HepG2 (cell line): Measurements from ENCODE around the gene S1PR5. TPM values are rescaled to one million over a fixed set of nuclear protein-coding genes. Genes with fewer than 3 reads are reported as not detected.
A peak's percentile ranks its signal among the peaks of the same experiment; 100 is the strongest.

Experiments used
- ATAC-seq: fragments of 200-7000 bp; cut with Tn5 transposase; 3 replicates; pipeline ENCODE4 v1.9.1; 2020; ENCODE audit warnings: mild to moderate bottlenecking, moderate library complexity
- BruUV-seq: library from RNA; stranded (reverse); fragments of 400-500 nt; replicated peaks from 2 replicates; lab custom pipeline; 2021; lab: Mats Ljungman, UMichigan
- CTCF ChIA-PET: fragments of 300-600 bp; formaldehyde crosslinking; extraction: SDS; loops from one replicate; lab custom pipeline; 2021; ENCODE audit warnings: low total read pairs, inconsistent platforms, low intra/inter-chr PET ratio; lab: Yijun Ruan, JAX
- POLR2A ChIA-PET: fragments of 350-600 bp; sonication (Branson Sonifier 250); formaldehyde crosslinking; loops from one replicate; lab custom pipeline; 2020; ENCODE audit warnings: antibody characterized with exemption, inconsistent platforms; lab: Yijun Ruan, JAX
- DNase-seq: peaks from one replicate; pipeline ENCODE4 v3.0.0-alpha.2; 2015; ENCODE audit warnings: low spot score
- FAIRE-seq: peaks from 3 replicates; lab custom pipeline; 2011; peaks lifted over from hg19 to GRCh38; lab: Jason Lieb, UNC
- H2AFZ ChIP-seq: one replicate; pipeline ENCODE4 v1.6.1; 2011; ENCODE audit warnings: low read length, inconsistent platforms
- H3K27ac ChIP-seq: fragments of 300-600 bp; 3 replicates; pipeline ENCODE4 v1.8.0; 2011; ENCODE audit warnings: mixed run types, mild to moderate bottlenecking, mixed read lengths, low read length, inconsistent platforms; ENCODE audit not compliant: insufficient read depth; ENCODE audit errors: extremely low read length
- H3K27me3 ChIP-seq, 2 experiments: fragments of 200-600 bp in 1 of 2; 2 replicates in 1 of 2; 3 replicates in 1 of 2; pipeline versions ENCODE4 v1.6.0 to v1.8.0; 2011; ENCODE audit warnings: low read length in 2 of 2, mild to moderate bottlenecking in 2 of 2, moderate library complexity in 2 of 2, inconsistent platforms in 1 of 2; ENCODE audit not compliant: insufficient read depth in 2 of 2, control insufficient read depth in 1 of 2
- H3K36me3 ChIP-seq, 2 experiments: fragments of 200-600 bp in 1 of 2; replicated peaks in 1 of 2; 2 replicates in 1 of 2; 3 replicates in 1 of 2; pipeline versions ENCODE4 v1.5.1 to v1.8.0; 2011; ENCODE audit warnings: low read length in 2 of 2, inconsistent platforms in 1 of 2; ENCODE audit not compliant: insufficient read depth in 2 of 2, control insufficient read depth in 1 of 2
- H3K4me1 ChIP-seq: 2 replicates; pipeline ENCODE4 v1.5.1; 2012; ENCODE audit warnings: low read length, inconsistent platforms; ENCODE audit not compliant: insufficient read depth
- H3K4me2 ChIP-seq: 2 replicates; pipeline ENCODE4 v1.6.0; 2011; ENCODE audit warnings: low read depth, low read length, inconsistent platforms
- H3K4me3 ChIP-seq, 3 experiments: fragments of 200-600 bp in 1 of 3; sonication (generic), shearing (Covaris generic) in 1 of 3; replicated peaks in 1 of 3; 2 replicates each; pipeline ENCODE4 v1.5.1; 2011 to 2016; ENCODE audit warnings: low read length in 3 of 3, inconsistent platforms in 2 of 3, low read depth in 2 of 3, mild to moderate bottlenecking in 2 of 3, control low read depth in 1 of 3, mixed read lengths in 1 of 3; ENCODE audit not compliant: insufficient read depth in 1 of 3
- H3K79me2 ChIP-seq: one replicate; pipeline ENCODE4 v1.6.1; 2011; ENCODE audit warnings: low read length, inconsistent platforms; ENCODE audit not compliant: insufficient read depth
- H3K9ac ChIP-seq: 2 replicates; pipeline ENCODE4 v1.6.0; 2011; ENCODE audit warnings: mild to moderate bottlenecking, low read depth, low read length, inconsistent platforms; ENCODE audit not compliant: insufficient read depth
- H3K9me3 ChIP-seq: 2 replicates; pipeline ENCODE4 v1.5.1; 2012; ENCODE audit warnings: mild to moderate bottlenecking, low read length
- H4K20me1 ChIP-seq: 2 replicates; pipeline ENCODE4 v1.6.0; 2011; ENCODE audit warnings: inconsistent platforms, mild to moderate bottlenecking, low read length, moderate library complexity; ENCODE audit not compliant: insufficient read depth
- AHR ChIP-seq: IDR thresholded peaks from 2 replicates; pipeline ENCODE4 v1.6.1; 2018; ENCODE audit warnings: missing genetic modification reagents, missing compliant biosample characterization
- JUN ChIP-seq: sonication (generic); formaldehyde crosslinking; IDR thresholded peaks from 2 replicates; pipeline ENCODE4 v1.4.0; 2020; ENCODE audit warnings: mild to moderate bottlenecking, missing genetic modification reagents
- KAT8 ChIP-seq: IDR thresholded peaks from 2 replicates; pipeline ENCODE4 v1.6.1; 2016; ENCODE audit warnings: missing genetic modification reagents, missing compliant biosample characterization
- RXRA ChIP-seq: sonication (generic); formaldehyde crosslinking; IDR thresholded peaks from 2 replicates; pipeline ENCODE4 v1.5.1; 2020; ENCODE audit warnings: missing genetic modification reagents
- STAG1 ChIP-seq: sonication (generic); formaldehyde crosslinking; IDR thresholded peaks from 2 replicates; pipeline ENCODE4 v1.4.0; 2020; ENCODE audit warnings: missing genetic modification reagents
- STAT5B ChIP-seq: sonication (generic); formaldehyde crosslinking; IDR thresholded peaks from 2 replicates; pipeline ENCODE4 v1.4.0; 2020; ENCODE audit warnings: missing genetic modification reagents
- ZNF20 ChIP-seq: sonication (generic); formaldehyde crosslinking; IDR thresholded peaks from 2 replicates; pipeline ENCODE4 v1.4.0; 2020; ENCODE audit warnings: mild to moderate bottlenecking, moderate library complexity, missing genetic modification reagents
- ZSCAN29 ChIP-seq: sonication (generic); formaldehyde crosslinking; conservative IDR thresholded peaks from 2 replicates; pipeline ENCODE4 v1.4.0; 2020; ENCODE audit warnings: mild to moderate bottlenecking, missing genetic modification reagents
- WGBS: methylation state at CpG from one replicate; pipeline ENCODE4 v1.1.6; 2017; ENCODE audit warnings: low lambda C conversion rate; 5-methylcytosine and 5-hydroxymethylcytosine counted together
- in situ Hi-C: cut with HindIII; loops from 2 replicates; pipeline ENCODE4 v1.10.0; 2017; ENCODE audit warnings: low pct_unique_long_range_greater_than_20kb; ENCODE audit not compliant: extremely low pct_ligation_motif_present
- intact Hi-C: fragments of 100-400 bp; cut with micrococcal nuclease; formaldehyde crosslinking; loops from one replicate; pipeline ENCODE4 v1.10.0; 2022; ENCODE audit not compliant: unreplicated experiment
- polyA plus RNA-seq, 8 experiments: library from polyadenylated mRNA; depleted of rRNA in 3 of 8; stranded (reverse) in 7 of 8; unstranded in 1 of 8; fragments of >200 nt; fragmentation: Illumina TruSeq in 4 of 8; extraction: Trizol in 4 of 8; gene quantifications; 2 replicates each; pipeline versions ENCODE4 v1.2.1 to v1.2.3, GENCODE V29; 2011 to 2016; ENCODE audit warnings: low read depth in 4 of 8, missing spikeins in 1 of 8, mixed read lengths in 1 of 8; ENCODE audit not compliant: insufficient read depth in 1 of 8
- total RNA-seq, 5 experiments: library from RNA; depleted of rRNA; stranded (reverse); fragments of >200 nt; fragmentation: Illumina TruSeq; extraction: Trizol; gene quantifications; 2 replicates each; pipeline ENCODE4 v1.2.3, GENCODE V29; 2016; ENCODE audit warnings: low read depth in 1 of 5
- TF ChIP-seq, protein P1 (sequence below): sonication (generic); formaldehyde crosslinking; IDR thresholded peaks from 2 replicates; pipeline ENCODE4 v1.4.0; 2020; ENCODE audit warnings: missing genetic modification reagents
- TF ChIP-seq, protein P2 (sequence below): sonication (generic); formaldehyde crosslinking; IDR thresholded peaks from 2 replicates; pipeline ENCODE4 v1.5.0; 2020; ENCODE audit warnings: missing genetic modification reagents
- TF ChIP-seq, protein P3 (sequence below): sonication (generic); formaldehyde crosslinking; IDR thresholded peaks from 2 replicates; pipeline ENCODE4 v1.4.0; 2020; ENCODE audit warnings: missing genetic modification reagents, mild to moderate bottlenecking, borderline replicate concordance
- TF ChIP-seq, protein P4 (sequence below), 2 experiments: sonication (generic) in 1 of 2; formaldehyde crosslinking in 1 of 2; IDR thresholded peaks; 2 replicates each; pipeline versions ENCODE4 v1.5.1 to v1.6.1; 2011 to 2020; ENCODE audit warnings: borderline replicate concordance in 1 of 2, low read depth in 1 of 2, low read length in 1 of 2, mild to moderate bottlenecking in 1 of 2, missing genetic modification reagents in 1 of 2, moderate library complexity in 1 of 2
- TF ChIP-seq, protein P5 (sequence below): sonication (generic); formaldehyde crosslinking; IDR thresholded peaks from 2 replicates; pipeline ENCODE4 v1.8.0; 2022; ENCODE audit warnings: mild to moderate bottlenecking, missing genetic modification reagents, moderate library complexity

Gene S1PR5
- total and polyA plus RNA-seq, 2 of the 13 experiments (the other 11 are each of a cell fraction or from before 2014, with no cell fraction given), result 0.04 TPM; not detected in 1

DNA sequence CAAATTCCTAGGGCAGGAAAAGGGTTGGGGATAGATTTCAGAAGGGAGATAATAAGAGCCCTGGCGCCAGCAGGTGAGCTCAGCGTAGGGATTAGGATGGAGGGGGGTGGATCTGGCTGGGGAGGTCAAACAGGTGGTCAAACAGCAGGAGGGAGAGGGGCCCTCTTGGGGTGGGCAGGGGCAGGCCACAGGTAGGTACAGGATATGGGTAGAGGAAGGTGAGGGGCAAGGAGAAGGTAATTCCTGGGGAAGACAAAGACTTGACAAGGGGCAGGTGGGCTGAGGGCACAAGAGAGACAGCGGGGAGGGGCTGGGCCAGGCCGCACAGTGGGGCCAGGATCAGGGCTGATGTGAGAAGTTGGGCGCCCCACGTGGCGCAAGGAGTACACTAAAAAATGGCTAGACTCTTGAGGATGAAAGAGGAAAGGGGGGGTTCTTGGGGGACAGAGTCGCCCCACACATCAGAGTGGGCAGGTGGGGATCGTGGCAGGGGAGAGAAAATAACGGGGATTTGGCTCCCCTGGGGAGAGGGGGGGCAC lies 47.9 kb upstream of the S1PR5 start:
- ChIA-PET POLR2A (interaction anchor here (1.0 to 1.6 kb wide), 2 partner anchors 9 to 12 kb away, joined by 3 to 4 read pairs; no protein-coding TSS in a partner anchor), CTCF (no interaction called here)
- no peak for ATAC-seq
- no peaks in the 10 kb centered on the region for H3K27me3 ChIP-seq
- H3K36me3 ChIP-seq, result peaks cover 2 to 10% of the 10 kb centered on the region in 2 experiments; a peak in 3 of 5 replicates
- peaks cover 10% of the 10 kb centered on the region for H3K79me2 ChIP-seq
- WGBS, result 10% methylated on average over 10 of the region's 10 CpGs
- in situ Hi-C loops (no loop called here), intact Hi-C loops (no loop called here)
- H2AFZ ChIP-seq, result no peak overlapping the region
- H3K9me3 ChIP-seq, result no peaks in the 10 kb centered on the region
- H3K4me3 ChIP-seq, result peak overlapping the region; percentile 82 to 86 (median 85)
- no peak for FAIRE-seq
- peak overlapping the region; percentile 82 for H3K4me2 ChIP-seq
- H4K20me1 ChIP-seq, result no peaks in the 10 kb centered on the region
- no TSS peak for BruUV-seq
- H3K9ac ChIP-seq, result peak overlapping the region; percentile 91
- H3K4me1 ChIP-seq, result peaks cover 40% of the 10 kb centered on the region
- DNase-seq, result no peak
- H3K27ac ChIP-seq, result peak overlapping the region; percentile 80
- TF ChIP-seq, protein P1, sequence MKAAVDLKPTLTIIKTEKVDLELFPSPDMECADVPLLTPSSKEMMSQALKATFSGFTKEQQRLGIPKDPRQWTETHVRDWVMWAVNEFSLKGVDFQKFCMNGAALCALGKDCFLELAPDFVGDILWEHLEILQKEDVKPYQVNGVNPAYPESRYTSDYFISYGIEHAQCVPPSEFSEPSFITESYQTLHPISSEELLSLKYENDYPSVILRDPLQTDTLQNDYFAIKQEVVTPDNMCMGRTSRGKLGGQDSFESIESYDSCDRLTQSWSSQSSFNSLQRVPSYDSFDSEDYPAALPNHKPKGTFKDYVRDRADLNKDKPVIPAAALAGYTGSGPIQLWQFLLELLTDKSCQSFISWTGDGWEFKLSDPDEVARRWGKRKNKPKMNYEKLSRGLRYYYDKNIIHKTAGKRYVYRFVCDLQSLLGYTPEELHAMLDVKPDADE (CRISPR knock-in tag), result no peak
- TF ChIP-seq RXRA (CRISPR knock-in tag) (no peak), STAT5B (CRISPR knock-in tag) (no peak), STAG1 (0 out of 2 replicates have a peak, but pooled peaks have one; percentile 10), ZSCAN29 (CRISPR knock-in tag) (no peak), ZNF20 (CRISPR knock-in tag) (no peak), AHR (CRISPR knock-in tag) (no peak), JUN (CRISPR knock-in tag) (no peak), KAT8 (CRISPR knock-in tag) (no peak)
- TF ChIP-seq, protein P2, sequence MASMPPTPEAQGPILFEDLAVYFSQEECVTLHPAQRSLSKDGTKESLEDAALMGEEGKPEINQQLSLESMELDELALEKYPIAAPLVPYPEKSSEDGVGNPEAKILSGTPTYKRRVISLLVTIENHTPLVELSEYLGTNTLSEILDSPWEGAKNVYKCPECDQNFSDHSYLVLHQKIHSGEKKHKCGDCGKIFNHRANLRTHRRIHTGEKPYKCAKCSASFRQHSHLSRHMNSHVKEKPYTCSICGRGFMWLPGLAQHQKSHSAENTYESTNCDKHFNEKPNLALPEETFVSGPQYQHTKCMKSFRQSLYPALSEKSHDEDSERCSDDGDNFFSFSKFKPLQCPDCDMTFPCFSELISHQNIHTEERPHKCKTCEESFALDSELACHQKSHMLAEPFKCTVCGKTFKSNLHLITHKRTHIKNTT (CRISPR knock-in tag), result no peak
- TF ChIP-seq, protein P3, sequence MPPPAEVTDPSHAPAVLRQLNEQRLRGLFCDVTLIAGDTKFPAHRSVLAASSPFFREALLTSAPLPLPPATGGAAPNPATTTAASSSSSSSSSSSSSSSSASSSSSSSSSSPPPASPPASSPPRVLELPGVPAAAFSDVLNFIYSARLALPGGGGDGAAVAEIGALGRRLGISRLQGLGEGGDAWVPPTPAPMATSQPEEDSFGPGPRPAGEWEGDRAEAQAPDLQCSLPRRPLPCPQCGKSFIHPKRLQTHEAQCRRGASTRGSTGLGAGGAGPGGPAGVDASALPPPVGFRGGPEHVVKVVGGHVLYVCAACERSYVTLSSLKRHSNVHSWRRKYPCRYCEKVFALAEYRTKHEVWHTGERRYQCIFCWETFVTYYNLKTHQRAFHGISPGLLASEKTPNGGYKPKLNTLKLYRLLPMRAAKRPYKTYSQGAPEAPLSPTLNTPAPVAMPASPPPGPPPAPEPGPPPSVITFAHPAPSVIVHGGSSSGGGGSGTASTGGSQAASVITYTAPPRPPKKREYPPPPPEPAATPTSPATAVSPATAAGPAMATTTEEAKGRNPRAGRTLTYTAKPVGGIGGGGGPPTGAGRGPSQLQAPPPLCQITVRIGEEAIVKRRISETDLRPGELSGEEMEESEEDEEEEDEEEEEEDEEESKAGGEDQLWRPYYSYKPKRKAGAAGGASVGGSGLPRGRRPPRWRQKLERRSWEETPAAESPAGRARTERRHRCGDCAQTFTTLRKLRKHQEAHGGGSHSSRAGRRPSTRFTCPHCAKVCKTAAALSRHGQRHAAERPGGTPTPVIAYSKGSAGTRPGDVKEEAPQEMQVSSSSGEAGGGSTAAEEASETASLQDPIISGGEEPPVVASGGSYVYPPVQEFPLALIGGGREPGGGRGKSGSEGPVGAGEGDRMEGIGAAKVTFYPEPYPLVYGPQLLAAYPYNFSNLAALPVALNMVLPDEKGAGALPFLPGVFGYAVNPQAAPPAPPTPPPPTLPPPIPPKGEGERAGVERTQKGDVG (CRISPR knock-in tag), result peak; percentile 7; the same call in 1 of the 2 replicates
- TF ChIP-seq, protein P4, sequence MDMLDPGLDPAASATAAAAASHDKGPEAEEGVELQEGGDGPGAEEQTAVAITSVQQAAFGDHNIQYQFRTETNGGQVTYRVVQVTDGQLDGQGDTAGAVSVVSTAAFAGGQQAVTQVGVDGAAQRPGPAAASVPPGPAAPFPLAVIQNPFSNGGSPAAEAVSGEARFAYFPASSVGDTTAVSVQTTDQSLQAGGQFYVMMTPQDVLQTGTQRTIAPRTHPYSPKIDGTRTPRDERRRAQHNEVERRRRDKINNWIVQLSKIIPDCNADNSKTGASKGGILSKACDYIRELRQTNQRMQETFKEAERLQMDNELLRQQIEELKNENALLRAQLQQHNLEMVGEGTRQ (IDR thresholded peaks at IDR 0.05; ENCODE audit: low read depth, low read length), result no peak
- TF ChIP-seq, protein P4 (CRISPR knock-in tag; IDR thresholded peaks at IDR 0.05; ENCODE audit: borderline replicate concordance), result no peak
- TF ChIP-seq, protein P5, sequence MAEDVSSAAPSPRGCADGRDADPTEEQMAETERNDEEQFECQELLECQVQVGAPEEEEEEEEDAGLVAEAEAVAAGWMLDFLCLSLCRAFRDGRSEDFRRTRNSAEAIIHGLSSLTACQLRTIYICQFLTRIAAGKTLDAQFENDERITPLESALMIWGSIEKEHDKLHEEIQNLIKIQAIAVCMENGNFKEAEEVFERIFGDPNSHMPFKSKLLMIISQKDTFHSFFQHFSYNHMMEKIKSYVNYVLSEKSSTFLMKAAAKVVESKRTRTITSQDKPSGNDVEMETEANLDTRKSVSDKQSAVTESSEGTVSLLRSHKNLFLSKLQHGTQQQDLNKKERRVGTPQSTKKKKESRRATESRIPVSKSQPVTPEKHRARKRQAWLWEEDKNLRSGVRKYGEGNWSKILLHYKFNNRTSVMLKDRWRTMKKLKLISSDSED (CRISPR knock-in tag), result no peak
